HCT116 (cell line): ENCODE data around the gene CAB39. TPM values are rescaled to one million over a fixed set of nuclear protein-coding genes. Genes with fewer than 3 reads are reported as not detected.

ENCODE experiments used
- ATAC-seq: fragments of 200-7000 bp; cut with Tn5 transposase; 2 replicates; pipeline ENCODE4 v1.9.1; 2020; ENCODE audit warnings: mild to moderate bottlenecking, moderate library complexity
- BruUV-seq: library from RNA; stranded (reverse); fragments of 400-500 nt; replicated peaks from 2 replicates; lab custom pipeline; 2021; lab: Mats Ljungman, UMichigan
- CTCF ChIA-PET: fragments of 300-600 bp; sonication (Branson Sonifier 250); formaldehyde crosslinking; loops from one replicate; lab custom pipeline; 2021; ENCODE audit warnings: antibody characterized with exemption; lab: Charles Lee
- POLR2A ChIA-PET: fragments of 300-600, 350-600 bp; sonication (Branson Sonifier 250); formaldehyde crosslinking; loops from one replicate; lab custom pipeline; 2021; ENCODE audit warnings: antibody characterized with exemption; lab: Charles Lee
- RAD21 ChIA-PET, 2 experiments: fragments of 300-600 bp; sonication (Branson Sonifier 250); formaldehyde crosslinking; loops; one replicate each; lab custom pipeline; 2023; ENCODE audit warnings: low total read pairs in 2 of 2; ENCODE audit not compliant: uncharacterized antibody in 2 of 2, unreplicated experiment in 2 of 2, low non-redundant PET in 1 of 2; lab: Charles Lee
- DNase-seq: peaks from one replicate; pipeline ENCODE4 v3.0.0-alpha.2; 2010; ENCODE audit warnings: low read depth, low spot score
- H2AFZ ChIP-seq: fragments of 200-600 bp; shearing (Covaris generic), sonication (generic); 2 replicates; pipeline ENCODE4 v1.6.1; 2017; ENCODE audit warnings: low read depth, mixed run types, mixed read lengths, antibody characterized with exemption, low read length; ENCODE audit not compliant: poor library complexity, severe bottlenecking
- H3K27ac ChIP-seq: 2 replicates; pipeline ENCODE4 v1.5.1; 2012; ENCODE audit warnings: low read depth, low read length
- H3K27me3 ChIP-seq: fragments of 200-600 bp; sonication (generic); 2 replicates; pipeline ENCODE4 v1.6.1; 2016; ENCODE audit warnings: mixed run types, low read length, mixed read lengths; ENCODE audit not compliant: insufficient read depth
- H3K36me3 ChIP-seq, 2 experiments: fragments of 200-500 bp in 1 of 2; fragments of 200-600 bp in 1 of 2; sonication (Bioruptor generic) in 1 of 2; sonication (generic) in 1 of 2; 2 replicates each; pipeline versions ENCODE4 v1.5.1 to v1.6.1; 2014 to 2016; ENCODE audit warnings: low read length in 2 of 2, inconsistent platforms in 1 of 2, mixed read lengths in 1 of 2, mixed run types in 1 of 2; ENCODE audit not compliant: insufficient read depth in 2 of 2, control insufficient read depth in 1 of 2
- H3K4me1 ChIP-seq, 2 experiments: fragments of 200-600 bp in 1 of 2; sonication (generic) in 1 of 2; 2 replicates each; pipeline versions ENCODE4 v1.5.1 to v1.6.1; 2012 to 2017; ENCODE audit warnings: low read length in 2 of 2, inconsistent platforms in 1 of 2, mild to moderate bottlenecking in 1 of 2, mixed read lengths in 1 of 2, mixed run types in 1 of 2, moderate library complexity in 1 of 2; ENCODE audit not compliant: insufficient read depth in 2 of 2, control insufficient read depth in 1 of 2
- H3K4me2 ChIP-seq: fragments of 200-600 bp; sonication (generic); 2 replicates; pipeline ENCODE4 v1.6.1; 2017; ENCODE audit warnings: mixed run types, low read length, mixed read lengths
- H3K4me3 ChIP-seq, 2 experiments: fragments of 200-600 bp in 1 of 2; sonication (generic) in 1 of 2; replicated peaks in 1 of 2; 2 replicates each; pipeline ENCODE4 v1.5.1; 2011 to 2016; ENCODE audit warnings: low read length in 2 of 2, control low read depth in 1 of 2, low read depth in 1 of 2, mild to moderate bottlenecking in 1 of 2, mixed read lengths in 1 of 2, mixed run types in 1 of 2
- H3K79me2 ChIP-seq: fragments of 200-600 bp; sonication (generic); 2 replicates; pipeline ENCODE4 v1.6.1; 2017; ENCODE audit warnings: mild to moderate bottlenecking, mixed run types, low read length, moderate library complexity, mixed read lengths; ENCODE audit not compliant: insufficient read depth
- H3K9ac ChIP-seq: fragments of 200-600 bp; sonication (generic); 2 replicates; pipeline ENCODE4 v1.6.1; 2016; ENCODE audit warnings: low read length, mixed read lengths
- H3K9me2 ChIP-seq: fragments of 200-600 bp; sonication (generic), shearing (Covaris generic); 2 replicates; pipeline ENCODE4 v1.6.1; 2017; ENCODE audit warnings: mixed run types, mild to moderate bottlenecking, moderate library complexity; ENCODE audit not compliant: insufficient read depth
- H3K9me3 ChIP-seq, 2 experiments: fragments of 200-500 bp in 1 of 2; fragments of 200-600 bp in 1 of 2; sonication (Bioruptor generic) in 1 of 2; sonication (generic) in 1 of 2; 2 replicates each; pipeline ENCODE4 v1.6.1; 2014 to 2017; ENCODE audit warnings: low read length in 2 of 2, mixed read lengths in 2 of 2, inconsistent platforms in 1 of 2, low read depth in 1 of 2, mild to moderate bottlenecking in 1 of 2, mixed run types in 1 of 2, moderate library complexity in 1 of 2; ENCODE audit not compliant: control insufficient read depth in 1 of 2, insufficient read depth in 1 of 2
- H4K20me1 ChIP-seq: fragments of 200-600 bp; sonication (generic), shearing (Covaris generic); 2 replicates; pipeline ENCODE4 v1.6.1; 2017; ENCODE audit warnings: mixed run types, mild to moderate bottlenecking, moderate library complexity; ENCODE audit not compliant: insufficient read depth
- CBX3 ChIP-seq: IDR thresholded peaks from 2 replicates; pipeline ENCODE4 v1.6.1; 2012; ENCODE audit warnings: low read depth
- CEBPB ChIP-seq: IDR thresholded peaks from 2 replicates; pipeline ENCODE4 v1.6.1; 2012; ENCODE audit warnings: low read depth
- EGR1 ChIP-seq: IDR thresholded peaks from 2 replicates; pipeline ENCODE4 v1.6.1; 2012; ENCODE audit warnings: low read depth
- ELF1 ChIP-seq: IDR thresholded peaks from 2 replicates; pipeline ENCODE4 v1.6.1; 2012; ENCODE audit warnings: low read depth, borderline replicate concordance
- EZH2phosphoT487 ChIP-seq: fragments of 200-600 bp; IDR thresholded peaks from 2 replicates; pipeline ENCODE4 v1.6.1; 2018; ENCODE audit warnings: antibody characterized with exemption, borderline replicate concordance
- FOSL1 ChIP-seq: IDR thresholded peaks from 2 replicates; pipeline ENCODE4 v1.6.1; 2012; ENCODE audit warnings: low read depth
- JUND ChIP-seq: IDR thresholded peaks from 2 replicates; pipeline ENCODE4 v1.6.1; 2012
- POLR2AphosphoS5 ChIP-seq: IDR thresholded peaks from 2 replicates; pipeline ENCODE4 v1.6.1; 2011; ENCODE audit warnings: mild to moderate bottlenecking, low read depth, low read length, moderate library complexity
- SIN3A ChIP-seq: IDR thresholded peaks from 2 replicates; pipeline ENCODE4 v1.6.1; 2012; ENCODE audit warnings: low read depth
- SP1 ChIP-seq: IDR thresholded peaks from 2 replicates; pipeline ENCODE4 v1.6.1; 2012; ENCODE audit warnings: low read depth
- SRF ChIP-seq: IDR thresholded peaks from 2 replicates; pipeline ENCODE4 v1.6.1; 2012; ENCODE audit warnings: low read depth
- TCF7L2 ChIP-seq: IDR thresholded peaks from 2 replicates; pipeline ENCODE4 v1.7.0; 2011; ENCODE audit warnings: borderline replicate concordance, inconsistent platforms; ENCODE audit not compliant: insufficient read depth, insufficient read length; ENCODE audit errors: extremely low read depth
- YY1 ChIP-seq: IDR thresholded peaks from 2 replicates; pipeline ENCODE4 v1.6.1; 2011; ENCODE audit warnings: low read length, low read depth, moderate library complexity, mild to moderate bottlenecking; ENCODE audit not compliant: insufficient replicate concordance; ENCODE audit errors: extremely low read depth
- ZFX ChIP-seq: fragments of 450-650 bp; IDR thresholded peaks from 2 replicates; pipeline ENCODE4 v1.6.1; 2017
- ZNF274 ChIP-seq: fragments of 200-500 bp; sonication (Bioruptor generic); IDR thresholded peaks from 2 replicates; pipeline ENCODE4 v1.6.1; 2014; ENCODE audit warnings: mild to moderate bottlenecking, low read depth, low read length, inconsistent platforms
- intact Hi-C: fragments of 100-400 bp; cut with micrococcal nuclease; formaldehyde crosslinking; loops from 2 replicates; pipeline ENCODE4 v1.10.0; 2022
- total RNA-seq: library from RNA; stranded (reverse); gene quantifications from one replicate; pipeline ENCODE4 v1.2.1, GENCODE V29; 2021; ENCODE audit not compliant: unreplicated experiment
- TF ChIP-seq, protein P1 (sequence below), 3 experiments: fragments of 200-600 bp in 1 of 3; sonication (generic) in 1 of 3; IDR thresholded peaks in 2 of 3; conservative IDR thresholded peaks in 1 of 3; 2 replicates each; pipeline ENCODE4 v1.5.1; 2012 to 2017; ENCODE audit warnings: low read depth in 2 of 3, low read length in 2 of 3, antibody characterized with exemption in 1 of 3, borderline replicate concordance in 1 of 3, control low read depth in 1 of 3, mild to moderate bottlenecking in 1 of 3, mixed read lengths in 1 of 3, mixed run types in 1 of 3, moderate library complexity in 1 of 3; ENCODE audit not compliant: insufficient read depth in 1 of 3
- TF ChIP-seq, protein P2 (sequence below): IDR thresholded peaks from 2 replicates; pipeline ENCODE4 v1.6.1; 2012
- TF ChIP-seq, protein P3 (sequence below): IDR thresholded peaks from 2 replicates; pipeline ENCODE4 v1.6.1; 2012
- TF ChIP-seq, protein P4 (sequence below): IDR thresholded peaks from 2 replicates; pipeline ENCODE4 v1.6.1; 2012; ENCODE audit warnings: low read depth

The CAB39 gene
- total RNA-seq, 1 experiment from 2014 or later: 63.6 TPM

DNA sequence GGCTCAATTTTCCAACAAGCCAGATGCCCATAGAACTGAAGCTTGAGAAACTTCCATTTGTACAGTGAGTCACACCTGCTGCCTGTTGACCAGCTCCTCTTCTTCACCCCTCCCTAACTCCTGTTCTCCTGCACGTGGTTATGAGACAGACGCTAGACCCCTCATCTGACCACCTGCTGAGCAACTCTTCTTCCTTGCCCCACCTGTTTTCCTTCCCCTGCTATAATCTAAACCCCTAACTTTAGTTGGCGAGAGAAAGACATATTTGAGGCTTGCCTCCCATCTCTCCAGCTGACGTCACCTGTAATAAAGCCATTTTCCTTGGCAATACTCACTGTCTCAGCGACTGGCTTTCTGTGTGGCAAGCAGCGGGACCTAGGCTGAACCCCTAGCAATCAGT lies 129.8 kb downstream of the CAB39 start:
- Histone ChIP-seq H3K9me2 (no peaks in the 10 kb centered on the region), H3K27me3 (no peaks in the 10 kb centered on the region), H4K20me1 (no peaks in the 10 kb centered on the region), H3K36me3 (no peaks in the 10 kb centered on the region), H3K4me2 (no peak overlapping the region), H3K9ac (no peak overlapping the region), H3K9me3 (peaks cover 0 to 3% of the 10 kb centered on the region in 2 experiments; a peak in 1 of 4 replicates), H3K79me2 (no peaks in the 10 kb centered on the region), H2AFZ (no peak overlapping the region), H3K27ac (no peak overlapping the region), H3K4me1 (no peaks in the 10 kb centered on the region; a peak in 1 of 4 replicates), H3K4me3 (no peak overlapping the region)
- DNase-seq (no peak), ATAC-seq (no peak)
- RAD21 ChIA-PET: no interaction called here
- intact Hi-C loops: no loop called here
- CTCF ChIA-PET: interaction anchor here (1.5 kb wide), 1 partner anchor 18 kb away, joined by 4 read pairs; no protein-coding TSS in a partner anchor
- POLR2A ChIA-PET: no interaction called here
- TF ChIP-seq FOSL1 (no peak), TCF7L2 (no peak), EZH2phosphoT487 (no peak), EGR1 (no peak), CBX3 (no peak), SIN3A (no peak), ZNF274 (no peak), POLR2AphosphoS5 (no peak), CEBPB (no peak), ZFX (no peak), ELF1 (no peak), SRF (no peak), JUND (no peak), YY1 (no peak), SP1 (no peak)
- TF ChIP-seq, protein P1, sequence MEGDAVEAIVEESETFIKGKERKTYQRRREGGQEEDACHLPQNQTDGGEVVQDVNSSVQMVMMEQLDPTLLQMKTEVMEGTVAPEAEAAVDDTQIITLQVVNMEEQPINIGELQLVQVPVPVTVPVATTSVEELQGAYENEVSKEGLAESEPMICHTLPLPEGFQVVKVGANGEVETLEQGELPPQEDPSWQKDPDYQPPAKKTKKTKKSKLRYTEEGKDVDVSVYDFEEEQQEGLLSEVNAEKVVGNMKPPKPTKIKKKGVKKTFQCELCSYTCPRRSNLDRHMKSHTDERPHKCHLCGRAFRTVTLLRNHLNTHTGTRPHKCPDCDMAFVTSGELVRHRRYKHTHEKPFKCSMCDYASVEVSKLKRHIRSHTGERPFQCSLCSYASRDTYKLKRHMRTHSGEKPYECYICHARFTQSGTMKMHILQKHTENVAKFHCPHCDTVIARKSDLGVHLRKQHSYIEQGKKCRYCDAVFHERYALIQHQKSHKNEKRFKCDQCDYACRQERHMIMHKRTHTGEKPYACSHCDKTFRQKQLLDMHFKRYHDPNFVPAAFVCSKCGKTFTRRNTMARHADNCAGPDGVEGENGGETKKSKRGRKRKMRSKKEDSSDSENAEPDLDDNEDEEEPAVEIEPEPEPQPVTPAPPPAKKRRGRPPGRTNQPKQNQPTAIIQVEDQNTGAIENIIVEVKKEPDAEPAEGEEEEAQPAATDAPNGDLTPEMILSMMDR (IDR thresholded peaks at IDR 0.05 in 2 of 3, conservative IDR thresholded peaks at IDR 0.05 in 1 of 3; ENCODE audit: borderline replicate concordance in 1 of 3, insufficient read depth in 1 of 3, low read depth in 2 of 3, low read length in 2 of 3): no peak
- TF ChIP-seq, protein P2, sequence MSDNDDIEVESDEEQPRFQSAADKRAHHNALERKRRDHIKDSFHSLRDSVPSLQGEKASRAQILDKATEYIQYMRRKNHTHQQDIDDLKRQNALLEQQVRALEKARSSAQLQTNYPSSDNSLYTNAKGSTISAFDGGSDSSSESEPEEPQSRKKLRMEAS: no peak
- TF ChIP-seq, protein P3, sequence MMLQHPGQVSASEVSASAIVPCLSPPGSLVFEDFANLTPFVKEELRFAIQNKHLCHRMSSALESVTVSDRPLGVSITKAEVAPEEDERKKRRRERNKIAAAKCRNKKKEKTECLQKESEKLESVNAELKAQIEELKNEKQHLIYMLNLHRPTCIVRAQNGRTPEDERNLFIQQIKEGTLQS: no peak
- TF ChIP-seq, protein P4, sequence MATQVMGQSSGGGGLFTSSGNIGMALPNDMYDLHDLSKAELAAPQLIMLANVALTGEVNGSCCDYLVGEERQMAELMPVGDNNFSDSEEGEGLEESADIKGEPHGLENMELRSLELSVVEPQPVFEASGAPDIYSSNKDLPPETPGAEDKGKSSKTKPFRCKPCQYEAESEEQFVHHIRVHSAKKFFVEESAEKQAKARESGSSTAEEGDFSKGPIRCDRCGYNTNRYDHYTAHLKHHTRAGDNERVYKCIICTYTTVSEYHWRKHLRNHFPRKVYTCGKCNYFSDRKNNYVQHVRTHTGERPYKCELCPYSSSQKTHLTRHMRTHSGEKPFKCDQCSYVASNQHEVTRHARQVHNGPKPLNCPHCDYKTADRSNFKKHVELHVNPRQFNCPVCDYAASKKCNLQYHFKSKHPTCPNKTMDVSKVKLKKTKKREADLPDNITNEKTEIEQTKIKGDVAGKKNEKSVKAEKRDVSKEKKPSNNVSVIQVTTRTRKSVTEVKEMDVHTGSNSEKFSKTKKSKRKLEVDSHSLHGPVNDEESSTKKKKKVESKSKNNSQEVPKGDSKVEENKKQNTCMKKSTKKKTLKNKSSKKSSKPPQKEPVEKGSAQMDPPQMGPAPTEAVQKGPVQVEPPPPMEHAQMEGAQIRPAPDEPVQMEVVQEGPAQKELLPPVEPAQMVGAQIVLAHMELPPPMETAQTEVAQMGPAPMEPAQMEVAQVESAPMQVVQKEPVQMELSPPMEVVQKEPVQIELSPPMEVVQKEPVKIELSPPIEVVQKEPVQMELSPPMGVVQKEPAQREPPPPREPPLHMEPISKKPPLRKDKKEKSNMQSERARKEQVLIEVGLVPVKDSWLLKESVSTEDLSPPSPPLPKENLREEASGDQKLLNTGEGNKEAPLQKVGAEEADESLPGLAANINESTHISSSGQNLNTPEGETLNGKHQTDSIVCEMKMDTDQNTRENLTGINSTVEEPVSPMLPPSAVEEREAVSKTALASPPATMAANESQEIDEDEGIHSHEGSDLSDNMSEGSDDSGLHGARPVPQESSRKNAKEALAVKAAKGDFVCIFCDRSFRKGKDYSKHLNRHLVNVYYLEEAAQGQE: no peak
- BruUV-seq: no TSS peak
